HG03103 (cell line): Measurements from ENCODE around the gene SCGB1D1.

Experiments
- ATAC-seq: cut with Tn5 transposase; IDR thresholded peaks from one replicate; pipeline ENCODE4 v1.9.1; 2021; ENCODE audit warnings: low read depth; ENCODE audit not compliant: unreplicated experiment

The SCGB1D1 gene

DNA sequence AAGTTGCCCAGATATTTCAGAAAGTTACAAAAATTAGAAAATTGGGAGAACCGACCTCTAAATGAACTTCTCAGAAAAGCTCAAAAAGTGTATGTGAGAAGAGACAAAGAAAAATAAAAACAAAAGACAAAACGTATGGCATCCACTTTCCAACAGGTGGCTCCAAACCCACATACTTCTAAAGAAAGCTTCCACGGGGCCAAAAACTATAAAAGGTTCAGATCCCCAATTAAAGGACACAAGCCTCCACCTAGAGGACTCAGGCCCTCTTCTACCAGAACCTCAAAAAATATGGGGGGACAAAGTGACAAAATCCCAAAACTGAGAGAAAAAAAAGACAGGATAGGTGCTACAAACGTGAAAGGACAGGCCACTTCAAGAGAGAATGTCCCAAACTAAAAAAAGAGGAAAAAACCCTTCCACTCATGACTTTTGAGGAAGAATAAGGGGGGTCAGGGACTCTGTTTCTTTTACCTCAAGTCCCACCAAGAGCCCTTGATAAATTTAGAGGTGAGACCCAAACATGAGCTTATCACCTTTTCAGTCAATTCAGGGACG is 27.3 kb downstream of the SCGB1D1 start:
- no peak for ATAC-seq

DNA sequence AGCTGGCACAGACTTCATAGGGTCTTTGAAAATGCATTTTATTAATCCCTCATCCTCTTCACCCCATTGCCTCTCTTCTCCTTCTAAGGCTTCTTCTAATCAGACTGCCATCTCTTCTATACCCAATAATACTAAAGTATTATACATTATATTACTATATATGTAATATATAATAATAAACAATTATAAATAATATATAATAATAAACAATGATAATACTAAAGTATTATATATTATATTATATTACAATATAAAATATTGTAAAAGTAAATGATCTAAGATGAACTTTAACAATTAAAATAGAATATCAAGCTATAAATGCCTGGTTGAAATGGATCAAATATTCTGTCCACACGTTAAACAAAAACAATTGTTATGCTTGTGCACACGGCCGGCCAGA is 31.5 kb downstream of the SCGB1D1 start:
- no peak for ATAC-seq

- ATAC-seq, result no peak
These were observed 33.1 kb downstream of the SCGB1D1 start for GRCh38 chr11:62223095-62223494.

- no peak for ATAC-seq
These were observed 43.7 kb downstream of the SCGB1D1 start for GRCh38 chr11:62233730-62234129.

DNA sequence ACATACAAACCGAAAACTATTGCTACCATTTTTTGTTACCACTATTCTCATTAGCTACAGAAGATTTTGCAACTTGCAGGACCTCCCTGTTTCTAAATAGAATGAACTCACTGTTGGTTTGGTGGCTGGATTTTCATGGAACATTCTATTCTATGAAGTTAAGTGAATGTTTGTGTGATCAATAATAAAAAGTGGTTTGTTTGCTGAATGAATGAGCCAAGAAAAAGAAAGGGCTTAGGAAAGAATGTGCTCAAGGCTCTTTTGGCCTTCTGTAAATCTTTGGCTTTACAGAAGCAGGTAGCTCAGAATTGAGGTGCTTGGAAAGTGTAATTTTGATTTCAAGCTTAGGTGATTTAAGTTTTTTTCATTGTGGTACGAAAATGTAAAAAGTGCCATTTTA is 46.2 kb downstream of the SCGB1D1 start:
- no peak for ATAC-seq

GRCh38 chr11:62237499-62237898 is 47.5 kb downstream of the SCGB1D1 start:
- ATAC-seq, result no peak

DNA sequence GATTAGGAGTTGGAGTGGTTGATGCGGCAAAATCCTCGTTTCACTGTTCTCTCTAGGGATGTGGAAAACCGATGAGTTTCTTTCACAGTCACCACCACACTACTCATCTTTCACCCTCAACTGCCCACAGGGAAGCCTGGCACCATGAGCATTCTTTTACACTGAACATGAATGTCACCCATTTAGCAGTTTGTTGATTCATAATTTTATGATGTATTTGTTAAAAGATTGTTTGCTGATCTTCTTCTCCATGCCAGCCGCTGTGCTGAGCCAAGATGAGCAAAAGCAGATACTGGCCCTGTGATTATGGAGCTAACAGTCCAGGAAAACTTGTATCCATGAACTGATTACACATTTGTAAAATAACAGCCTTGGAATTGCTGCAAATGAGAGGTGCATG is 48.1 kb downstream of the SCGB1D1 start:
- ATAC-seq, result no peak

DNA sequence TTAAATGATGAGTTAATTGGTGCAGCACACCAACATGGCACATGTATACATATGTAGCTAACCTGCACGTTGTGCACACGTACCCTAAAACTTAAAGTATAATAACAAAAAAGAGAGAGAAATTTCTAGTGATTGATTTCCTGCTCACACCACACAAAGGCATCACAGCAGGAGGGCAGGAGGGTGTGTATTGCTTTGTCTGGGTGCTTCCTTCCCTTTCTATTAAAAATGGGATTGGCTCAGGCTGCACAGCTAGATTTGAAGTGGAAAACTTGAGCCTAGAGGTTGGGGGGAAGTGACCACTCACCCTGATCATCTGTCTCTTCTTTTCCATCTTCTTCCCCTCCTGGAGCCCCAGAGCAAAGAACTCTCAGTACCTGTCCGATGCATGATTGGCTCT is 51.1 kb downstream of the SCGB1D1 start:
- ATAC-seq, result no peak

DNA sequence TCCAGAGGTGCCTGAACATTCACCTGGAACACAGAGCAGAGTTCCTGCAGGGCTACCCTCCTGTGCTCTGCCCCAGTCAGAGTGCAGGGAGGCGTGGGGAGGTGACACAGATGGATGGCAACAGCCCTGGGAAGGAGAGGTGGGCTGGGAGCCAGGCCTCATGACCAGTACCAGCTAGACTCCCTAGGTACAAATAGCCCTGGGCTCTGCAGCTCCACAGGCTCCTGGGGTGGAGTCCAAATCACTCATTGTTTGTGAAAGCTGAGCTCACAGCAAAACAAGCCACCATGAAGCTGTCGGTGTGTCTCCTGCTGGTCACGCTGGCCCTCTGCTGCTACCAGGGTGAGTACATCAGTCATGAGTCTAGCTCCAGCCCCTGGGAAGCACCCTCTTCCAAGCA is 52.0 kb downstream of the SCGB1D1 start, which contains the start of gene SCGB1D2:
TSS of gene SCGB1D2 (plus strand) at position 219 of the 400 bp plus-strand sequence. CDS start at position 288, 69 bp downstream.
- ATAC-seq, result no peak
